HG03378 (cell line): Measurements from ENCODE around the gene NPTX1.
"Not testable (repeated sequence)": the region's sequence is repeated elsewhere in the genome, so short reads cannot be mapped to it uniquely, and the experiment has no call there.

ENCODE experiments used
- ATAC-seq: cut with Tn5 transposase; IDR thresholded peaks from one replicate; pipeline ENCODE4 v1.9.1; 2021; ENCODE audit warnings: mild to moderate bottlenecking, moderate library complexity; ENCODE audit not compliant: unreplicated experiment

NPTX1 gene, protein sequence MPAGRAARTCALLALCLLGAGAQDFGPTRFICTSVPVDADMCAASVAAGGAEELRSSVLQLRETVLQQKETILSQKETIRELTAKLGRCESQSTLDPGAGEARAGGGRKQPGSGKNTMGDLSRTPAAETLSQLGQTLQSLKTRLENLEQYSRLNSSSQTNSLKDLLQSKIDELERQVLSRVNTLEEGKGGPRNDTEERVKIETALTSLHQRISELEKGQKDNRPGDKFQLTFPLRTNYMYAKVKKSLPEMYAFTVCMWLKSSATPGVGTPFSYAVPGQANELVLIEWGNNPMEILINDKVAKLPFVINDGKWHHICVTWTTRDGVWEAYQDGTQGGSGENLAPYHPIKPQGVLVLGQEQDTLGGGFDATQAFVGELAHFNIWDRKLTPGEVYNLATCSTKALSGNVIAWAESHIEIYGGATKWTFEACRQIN

DNA sequence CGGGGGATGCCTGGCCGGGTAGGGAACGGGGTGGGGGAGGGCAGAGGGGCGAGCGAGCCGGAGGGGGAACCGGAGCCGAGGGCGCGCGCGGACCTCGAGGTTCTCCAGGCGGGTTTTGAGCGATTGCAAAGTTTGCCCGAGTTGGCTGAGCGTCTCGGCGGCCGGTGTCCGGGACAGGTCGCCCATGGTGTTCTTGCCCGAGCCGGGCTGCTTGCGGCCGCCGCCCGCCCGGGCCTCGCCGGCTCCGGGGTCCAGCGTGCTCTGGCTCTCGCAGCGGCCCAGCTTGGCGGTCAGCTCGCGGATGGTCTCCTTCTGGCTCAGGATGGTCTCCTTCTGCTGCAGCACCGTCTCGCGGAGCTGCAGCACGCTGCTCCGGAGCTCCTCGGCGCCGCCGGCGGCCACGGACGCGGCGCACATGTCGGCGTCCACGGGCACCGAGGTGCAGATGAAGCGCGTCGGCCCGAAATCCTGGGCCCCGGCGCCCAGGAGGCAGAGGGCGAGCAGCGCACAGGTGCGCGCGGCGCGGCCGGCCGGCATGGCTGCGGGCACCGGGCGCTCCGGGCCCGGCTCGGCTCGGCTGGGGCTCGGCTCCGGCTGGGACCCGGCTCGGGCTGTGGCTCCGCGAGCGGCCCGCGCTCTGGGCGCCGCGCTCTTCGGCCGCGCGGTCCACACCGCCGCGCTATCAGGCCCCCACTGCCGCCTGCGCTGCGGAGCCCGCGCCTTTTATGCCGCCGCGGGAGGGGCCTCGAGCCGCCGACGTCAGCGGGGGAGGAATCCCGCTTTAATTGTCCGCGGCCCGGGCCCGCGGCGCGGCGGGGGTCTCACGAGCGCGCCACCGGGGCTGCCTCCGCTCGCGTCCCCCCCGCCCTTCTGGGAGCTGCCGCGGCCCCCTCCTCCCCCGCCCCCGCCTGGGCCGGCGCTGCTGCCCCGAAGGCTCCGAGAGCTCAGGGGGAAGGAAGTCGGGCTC is at the start of gene NPTX1:
NPTX1 (minus strand) TSS at position 698 of the 967 bp plus-strand sequence; CDS start at position 537, 161 bp downstream.
- no peak for ATAC-seq

DNA sequence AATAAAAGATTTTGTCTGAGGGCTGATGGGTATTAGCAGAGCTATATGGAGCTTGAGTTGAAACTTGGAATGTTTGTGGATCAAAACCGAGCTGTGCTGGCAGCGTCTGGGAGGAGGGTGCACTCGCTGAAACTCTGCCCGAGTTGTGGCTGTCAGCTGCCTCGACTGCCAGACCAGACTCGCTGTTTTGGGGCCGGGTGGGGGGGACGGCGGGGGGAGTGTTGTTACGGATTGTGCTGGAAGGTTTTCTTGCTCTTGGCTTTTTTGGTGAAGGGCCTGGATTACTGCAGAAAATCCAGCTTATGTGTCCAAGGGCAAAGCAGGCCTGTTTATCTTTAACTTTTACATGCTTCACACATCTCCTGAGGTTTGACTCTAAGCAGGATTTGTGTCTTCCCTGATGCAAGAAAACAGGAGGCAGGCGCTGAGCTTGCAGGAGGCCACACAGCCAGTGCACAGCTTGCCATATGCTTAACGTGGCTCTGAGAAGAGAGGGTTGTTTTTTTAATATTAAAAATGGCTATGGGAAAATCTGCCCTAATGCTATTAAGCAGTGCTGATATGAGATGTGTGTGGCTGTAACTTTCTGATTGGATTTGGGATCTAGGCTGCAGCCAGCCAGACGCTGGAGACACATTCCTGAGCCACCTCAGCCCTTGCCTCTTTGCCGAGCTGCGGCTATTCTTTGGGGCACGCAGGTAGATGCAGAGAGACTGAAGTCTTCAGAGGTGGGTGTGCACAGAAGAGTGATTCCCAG is 47.7 kb upstream of the NPTX1 start:
- ATAC-seq, result no peak

DNA sequence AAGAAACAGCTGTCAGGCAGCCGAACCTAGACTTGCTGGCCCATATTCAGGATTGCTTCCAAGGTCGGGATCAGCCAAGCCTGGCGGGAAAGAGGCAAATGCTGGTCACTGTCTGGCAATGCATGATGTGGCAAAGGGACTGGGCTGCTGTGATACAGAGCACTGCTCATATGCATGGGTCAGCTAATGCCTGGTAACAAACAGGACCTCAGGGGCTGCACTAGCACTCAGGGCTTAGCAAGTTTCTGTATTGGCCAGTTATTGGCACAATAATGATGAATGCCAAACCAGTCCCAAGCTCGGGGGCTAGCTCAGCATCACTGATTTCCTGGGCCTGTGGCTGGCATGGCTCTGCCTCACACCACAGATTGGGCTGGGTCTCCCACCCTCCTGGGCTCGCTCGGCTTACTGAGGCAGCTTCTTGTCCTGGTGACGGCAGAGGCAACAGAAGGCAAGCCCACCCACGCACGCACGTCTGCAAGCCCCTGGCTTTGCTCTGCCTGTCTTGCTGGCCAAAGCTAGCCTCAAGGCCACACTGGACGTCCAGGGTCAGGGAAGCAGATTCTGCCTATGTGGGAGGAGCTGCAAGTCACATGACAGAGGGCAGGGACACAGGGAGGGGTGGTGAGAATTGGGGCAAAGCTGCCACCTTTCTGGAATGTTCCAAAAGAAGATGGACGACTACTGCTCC is 46.8 kb upstream of the NPTX1 start:
- no peak for ATAC-seq

DNA sequence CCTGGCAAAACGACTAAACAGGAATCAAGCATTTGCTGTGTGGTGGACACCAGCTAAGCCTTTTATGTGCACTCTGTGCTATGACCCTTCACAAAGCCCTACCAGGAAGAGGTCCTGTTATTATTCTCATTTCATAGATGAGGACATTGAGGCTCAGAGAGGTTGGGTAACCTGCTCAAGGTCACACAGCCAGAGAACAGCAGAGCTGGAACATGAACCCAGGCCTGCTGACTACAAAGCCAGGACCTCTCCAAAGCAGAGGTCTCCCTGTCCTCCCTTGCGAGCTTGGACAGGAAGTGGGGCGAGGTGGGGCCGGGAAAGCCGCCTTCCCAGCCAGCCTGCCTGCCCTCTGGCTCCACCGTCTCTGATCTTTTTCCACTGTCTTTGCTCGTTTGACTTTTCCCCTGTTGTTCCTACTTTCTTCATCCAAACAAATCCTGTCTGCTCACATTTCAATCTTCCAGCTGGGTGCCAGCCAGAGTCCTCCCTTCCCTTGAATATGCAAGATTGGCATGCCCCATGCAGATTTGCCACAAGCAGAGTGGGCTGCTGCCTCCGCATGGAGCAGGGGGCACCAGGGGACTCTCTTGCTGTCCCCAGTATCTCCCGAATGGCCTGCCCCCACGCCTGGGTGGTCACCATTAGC is 44.5 kb upstream of the NPTX1 start:
- no peak for ATAC-seq

DNA sequence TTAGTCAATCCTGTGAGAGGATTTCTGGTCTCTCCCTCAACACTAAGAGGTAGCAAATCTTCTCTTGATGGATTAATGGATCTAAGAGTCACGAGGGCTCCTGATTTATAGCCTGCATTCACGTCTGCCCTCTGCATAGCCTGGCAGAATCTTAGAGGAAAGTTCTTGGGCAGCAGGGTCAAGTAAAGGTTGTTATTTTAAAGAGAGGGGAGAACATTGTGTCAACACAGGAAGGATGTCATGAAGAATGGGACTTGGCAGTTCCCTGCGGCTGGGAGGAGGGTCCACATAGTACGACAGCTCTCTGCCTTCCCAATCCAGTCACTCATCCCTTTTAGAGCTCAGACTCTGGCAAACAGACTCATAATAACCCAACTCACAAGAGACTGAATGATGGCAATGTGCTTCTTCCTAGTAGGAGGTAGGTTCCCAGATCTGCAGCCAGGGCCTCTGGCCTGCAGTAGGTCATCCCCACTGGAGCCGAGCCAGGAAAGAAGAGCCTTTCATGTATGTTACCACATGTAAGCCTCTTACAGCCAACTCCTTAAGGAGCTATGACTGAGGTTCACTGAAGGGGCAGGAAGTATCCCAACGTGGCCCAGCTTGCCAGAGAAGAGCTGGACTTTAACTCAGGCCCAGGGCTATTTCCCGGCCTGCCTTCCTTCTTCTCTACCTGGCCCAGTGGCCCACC is 42.8 kb upstream of the NPTX1 start:
- no peak for ATAC-seq

DNA sequence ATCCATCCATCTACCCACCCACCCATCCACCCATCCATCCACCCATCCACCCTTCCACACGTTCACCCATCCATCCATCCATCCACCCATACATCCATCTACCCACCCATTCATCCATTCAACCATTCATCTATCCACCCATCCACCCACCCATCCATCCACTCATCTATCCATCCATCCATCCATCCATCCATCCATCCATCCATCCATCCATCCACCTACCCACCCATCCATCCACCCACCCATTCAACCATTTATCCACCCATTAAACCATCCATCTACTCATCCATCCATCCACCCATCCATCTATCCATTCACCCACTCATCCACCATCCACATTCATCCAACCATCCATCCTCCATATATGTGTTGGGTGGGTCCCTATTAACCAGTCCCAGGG is 42.0 kb upstream of the NPTX1 start:
- no peak for ATAC-seq

DNA sequence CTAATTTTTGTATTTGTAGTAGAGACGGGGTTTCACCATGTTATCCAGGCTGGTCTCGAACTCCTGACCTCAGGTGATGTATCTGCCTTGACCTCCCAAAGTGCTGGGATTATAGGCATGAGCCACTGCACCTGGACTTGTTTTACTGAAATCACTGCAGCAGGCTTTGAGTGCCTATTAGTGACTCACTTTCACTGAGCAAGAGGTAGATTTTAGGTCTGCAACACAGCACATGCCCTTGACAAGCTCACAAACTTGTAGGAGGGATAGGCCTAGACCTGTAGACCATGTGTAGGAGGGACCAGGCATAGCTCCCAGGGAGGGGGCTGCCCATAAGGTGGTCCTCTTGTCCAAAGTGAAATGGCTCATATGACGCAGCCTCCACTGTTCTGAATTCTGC is 41.2 kb upstream of the NPTX1 start:
- ATAC-seq, result no peak

DNA sequence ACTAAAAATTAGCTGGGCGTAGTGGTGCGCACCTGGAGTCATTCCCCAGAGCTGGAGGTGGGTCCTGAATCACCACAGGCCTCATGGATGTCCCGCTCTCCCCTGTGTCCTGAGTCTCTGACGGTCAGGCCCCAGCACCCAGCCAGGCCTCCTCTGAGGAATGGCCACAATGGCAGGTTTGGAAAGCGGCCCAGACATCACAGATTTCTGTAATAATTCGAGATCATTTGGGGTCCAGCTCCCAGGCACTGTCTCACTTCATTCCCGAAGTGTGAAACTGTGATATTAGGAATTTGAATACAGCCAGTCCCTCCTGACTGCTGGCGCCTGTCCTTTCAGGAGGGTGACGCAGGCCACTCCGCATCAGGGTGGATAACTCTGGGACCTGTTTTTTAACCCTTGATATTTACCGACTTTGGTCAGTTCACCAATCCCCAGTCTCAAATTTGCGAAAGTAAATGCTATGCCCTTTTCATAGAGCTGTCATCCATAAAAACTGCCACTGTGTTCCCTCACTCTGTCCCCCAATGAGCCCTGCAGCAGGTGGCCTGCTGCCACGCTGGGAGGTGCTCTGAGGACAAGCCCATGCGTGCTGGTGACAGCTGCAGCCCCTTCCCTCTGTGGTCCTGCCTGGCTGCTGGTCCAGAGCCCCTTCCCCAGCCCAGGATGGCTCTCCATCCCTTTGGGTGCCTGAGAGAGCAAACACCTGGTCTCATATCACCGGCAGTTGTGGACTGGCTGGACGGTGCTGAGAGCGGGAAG is 39.9 kb upstream of the NPTX1 start:
- ATAC-seq, result no peak

DNA sequence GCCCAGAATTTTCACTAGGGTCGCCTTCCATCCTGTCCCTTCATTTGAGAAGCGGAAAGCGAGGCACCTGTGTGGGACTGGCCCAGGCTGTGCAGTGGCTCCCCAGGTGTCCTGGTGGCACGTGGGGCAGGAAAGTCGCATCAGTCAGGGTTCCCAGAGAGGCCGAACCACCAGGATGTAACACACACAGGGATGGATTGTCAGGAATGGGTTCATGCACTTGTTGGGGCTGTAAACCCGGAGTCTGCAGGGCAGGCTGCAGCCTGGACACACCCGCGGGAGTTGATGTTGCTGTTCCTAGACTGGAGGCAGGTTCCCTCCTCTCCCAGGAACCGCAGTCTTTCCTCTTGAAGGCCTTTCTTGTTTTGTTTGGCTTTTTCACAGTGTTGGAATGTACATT is 37.5 kb upstream of the NPTX1 start:
- ATAC-seq, result no peak

DNA sequence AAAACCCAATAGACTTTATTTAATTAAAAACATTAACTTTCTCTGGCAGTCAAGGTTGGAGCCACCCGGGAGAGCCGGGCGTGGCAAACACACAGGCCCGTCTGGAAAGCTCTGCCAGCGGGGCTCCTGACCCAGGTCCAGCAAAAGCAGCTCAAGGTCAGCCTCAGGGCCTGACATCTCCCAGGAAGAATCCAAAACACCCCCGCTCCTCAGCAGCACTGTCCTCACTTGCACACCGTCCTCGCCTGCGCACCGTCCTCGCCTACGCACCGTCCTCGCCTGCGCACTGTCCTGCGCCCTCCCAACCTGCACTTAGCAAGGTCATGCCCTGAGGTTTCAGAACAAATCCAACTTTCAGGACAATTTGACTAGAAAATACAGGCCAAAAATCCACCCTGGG is 36.8 kb upstream of the NPTX1 start:
- no peak for ATAC-seq

DNA sequence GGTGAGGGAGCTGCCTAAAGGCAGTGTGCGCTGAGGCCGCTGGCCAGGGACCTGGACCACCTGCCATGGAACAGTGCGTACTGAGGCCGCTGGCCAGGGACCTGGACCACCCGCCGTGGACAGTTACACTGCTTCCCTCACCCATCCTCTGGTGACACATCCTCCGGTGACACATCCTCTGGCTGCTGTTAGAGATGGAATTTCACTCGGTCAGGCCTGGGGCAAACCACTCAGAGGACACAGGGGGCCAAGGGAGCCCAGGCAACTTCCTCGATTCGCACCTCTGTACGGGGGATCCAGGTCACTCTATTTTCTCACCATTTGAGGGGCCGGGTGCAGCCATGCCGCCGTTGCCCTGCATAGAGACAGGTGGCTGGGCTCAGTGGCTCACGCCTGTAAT is 35.8 kb upstream of the NPTX1 start:
- ATAC-seq, result no peak

DNA sequence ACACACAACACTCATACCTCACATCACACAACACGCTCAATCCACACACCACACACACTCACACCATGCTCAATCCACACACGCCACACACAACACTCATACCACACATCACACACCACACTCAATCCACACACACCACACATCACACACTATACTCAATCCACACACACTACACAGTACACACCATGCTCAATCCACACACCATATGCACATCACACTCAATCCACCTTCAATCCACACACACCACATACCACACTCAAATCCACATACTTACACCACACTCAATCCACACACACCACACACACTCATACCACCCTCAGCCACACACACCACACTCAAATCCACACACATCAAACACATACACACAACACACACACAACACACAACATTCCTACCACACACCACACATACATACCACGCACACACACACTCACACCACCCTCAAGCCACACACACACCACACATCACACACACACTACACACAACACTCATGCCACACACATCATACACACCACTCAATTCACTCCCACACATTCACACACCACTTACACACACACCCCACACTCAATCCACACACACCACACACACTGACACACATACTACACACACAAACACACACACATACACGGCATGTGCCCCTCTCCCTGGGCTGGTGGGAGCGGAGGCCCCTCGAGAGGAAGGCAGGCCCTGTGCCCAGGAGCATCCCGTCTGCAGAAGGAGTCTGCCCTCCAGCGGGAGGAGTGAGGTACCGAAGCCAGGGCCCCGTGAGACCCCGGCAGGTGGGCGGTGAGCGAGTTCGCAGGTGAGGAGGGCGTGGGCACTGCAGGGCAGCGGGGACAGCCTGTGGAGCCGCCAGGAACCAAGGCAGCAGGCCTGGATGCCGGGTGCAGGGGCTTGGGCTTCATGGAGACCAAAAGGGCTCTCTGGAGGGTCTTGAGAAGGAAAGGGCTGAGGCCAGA is 35.1 kb upstream of the NPTX1 start:
- no peak for ATAC-seq

DNA sequence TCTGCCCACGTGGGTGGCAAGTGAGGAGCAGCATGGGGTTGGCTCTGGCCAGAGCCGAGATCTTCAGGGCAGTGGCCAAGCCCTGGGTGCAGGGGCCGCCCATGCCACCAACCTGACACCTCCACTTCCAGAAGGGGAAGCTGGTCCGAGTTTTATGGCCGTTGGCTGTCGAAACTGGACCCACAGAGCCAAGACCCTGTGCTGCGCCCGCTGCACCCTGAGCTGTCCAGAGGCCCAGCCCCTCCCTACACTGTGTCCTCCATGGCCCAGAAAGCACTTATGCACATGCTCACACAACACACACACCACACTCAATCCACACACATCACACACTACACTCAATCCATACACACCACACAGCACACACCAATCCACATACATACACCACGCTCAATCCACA is 34.4 kb upstream of the NPTX1 start:
- no peak for ATAC-seq

DNA sequence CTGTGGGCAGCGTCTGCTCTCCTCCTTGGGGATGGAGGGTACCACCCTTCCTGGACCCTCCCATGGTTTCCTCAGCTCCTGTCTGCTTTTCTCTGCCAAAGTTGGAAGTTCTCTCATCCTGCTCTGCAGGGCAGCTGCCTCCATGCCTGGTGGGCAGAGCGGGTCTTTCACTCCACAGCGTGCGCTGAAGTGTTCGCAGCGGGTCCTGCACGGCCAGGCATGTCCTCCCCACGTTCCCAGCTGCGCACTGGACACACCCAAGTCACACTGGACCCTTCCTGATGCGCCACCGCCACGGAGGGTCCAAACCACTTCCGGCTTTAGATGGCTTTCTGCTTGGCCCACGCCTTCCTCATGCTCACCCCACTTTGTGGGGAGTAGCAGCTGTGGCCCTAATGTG is 33.7 kb upstream of the NPTX1 start:
- ATAC-seq, result no peak

DNA sequence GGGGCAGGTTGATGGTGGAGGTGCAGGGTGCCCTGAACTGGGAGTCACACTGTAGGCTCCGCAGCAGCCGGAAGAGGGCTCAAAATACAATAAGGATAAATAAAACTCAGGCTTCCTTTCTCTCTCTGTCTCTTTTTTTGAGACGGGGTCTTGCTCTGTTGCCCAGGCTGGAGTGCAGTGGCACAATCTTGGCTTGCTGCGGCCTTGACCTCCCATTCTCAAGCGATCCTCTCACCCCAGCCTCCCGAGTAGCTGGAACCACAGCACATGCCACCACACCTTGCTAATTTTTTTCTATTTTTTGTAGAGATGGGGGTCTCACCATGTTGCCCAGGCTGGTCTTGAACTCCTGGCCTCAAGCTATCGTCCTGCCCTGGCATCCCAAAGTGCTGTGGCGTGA is 32.9 kb upstream of the NPTX1 start:
- no peak for ATAC-seq

DNA sequence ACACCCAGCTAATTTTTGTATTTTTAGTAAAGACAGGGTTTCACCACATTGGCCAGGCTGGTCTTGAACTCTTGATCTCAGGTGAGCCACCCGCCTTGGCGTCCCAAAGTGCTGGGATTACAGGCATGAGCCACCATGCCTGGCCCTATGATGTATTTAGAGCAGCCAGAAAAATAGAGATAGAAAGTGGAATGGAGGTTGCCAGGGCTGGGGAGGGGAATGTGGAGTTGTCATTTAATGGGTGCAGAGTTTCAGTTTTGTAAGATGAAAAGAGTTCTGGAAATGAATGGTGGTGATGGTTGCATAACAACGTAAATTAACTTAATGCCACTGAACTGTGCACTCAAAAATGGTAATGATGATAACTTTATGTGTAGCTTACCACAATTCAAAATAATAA is 31.6 kb upstream of the NPTX1 start:
- ATAC-seq, result no peak

DNA sequence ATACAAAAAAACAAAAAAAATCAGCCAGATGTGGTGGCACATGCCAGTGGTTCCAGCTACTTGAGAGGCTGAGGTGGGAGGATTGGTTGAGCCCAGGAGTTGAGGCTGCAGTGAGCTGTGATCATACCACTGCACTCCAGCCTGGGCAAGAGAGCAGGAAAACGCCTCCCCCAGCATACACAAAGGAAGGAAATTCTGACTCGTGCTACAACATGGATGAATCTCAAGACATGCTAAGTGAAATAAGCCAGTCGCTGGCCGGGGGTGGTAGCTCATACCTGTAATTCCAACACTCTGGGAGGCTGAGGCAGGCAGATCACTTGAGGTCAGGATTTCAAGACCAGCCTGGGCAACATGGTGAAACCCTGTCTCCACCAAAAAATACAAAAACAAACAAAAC is 30.8 kb upstream of the NPTX1 start:
- ATAC-seq, result not testable (repeated sequence)
